WTC11 (cell line): ENCODE data around the gene HOXD1.

Experiments
- FOXJ3 ChIP-seq: sonication (generic); formaldehyde crosslinking; IDR thresholded peaks from 2 replicates; pipeline ENCODE4 v1.9.0; 2021; ENCODE audit warnings: missing genetic modification reagents, mild to moderate bottlenecking, borderline replicate concordance
- TCF7 ChIP-seq: sonication (generic); formaldehyde crosslinking; IDR thresholded peaks from 2 replicates; pipeline ENCODE4 v1.8.0; 2022; ENCODE audit warnings: mild to moderate bottlenecking, low read depth, missing genetic modification reagents, moderate library complexity
- TEAD1 ChIP-seq: sonication (generic); formaldehyde crosslinking; IDR thresholded peaks from 2 replicates; pipeline ENCODE4 v1.8.0; 2022; ENCODE audit warnings: mild to moderate bottlenecking, missing genetic modification reagents
- TEAD4 ChIP-seq: sonication (generic); formaldehyde crosslinking; IDR thresholded peaks from 2 replicates; pipeline ENCODE4 v1.8.0; 2022; ENCODE audit warnings: mild to moderate bottlenecking, missing genetic modification reagents
- ZNF219 ChIP-seq: sonication (generic); formaldehyde crosslinking; IDR thresholded peaks from 2 replicates; pipeline ENCODE4 v1.8.0; 2023; ENCODE audit warnings: missing genetic modification reagents, mild to moderate bottlenecking, borderline replicate concordance
- TF ChIP-seq, protein P1 (sequence below): fragments of 200-600 bp; IDR thresholded peaks from 2 replicates; pipeline ENCODE4 v1.8.0; 2022; ENCODE audit warnings: antibody characterized with exemption
- TF ChIP-seq, protein P2 (sequence below): sonication (generic); formaldehyde crosslinking; IDR thresholded peaks from 2 replicates; pipeline ENCODE4 v1.8.0; 2023; ENCODE audit warnings: mild to moderate bottlenecking, missing genetic modification reagents
- TF ChIP-seq, protein P3 (sequence below): sonication (generic); formaldehyde crosslinking; IDR thresholded peaks from 2 replicates; pipeline ENCODE4 v1.8.1; 2022; ENCODE audit warnings: mild to moderate bottlenecking, moderate library complexity, missing genetic modification reagents

DNA sequence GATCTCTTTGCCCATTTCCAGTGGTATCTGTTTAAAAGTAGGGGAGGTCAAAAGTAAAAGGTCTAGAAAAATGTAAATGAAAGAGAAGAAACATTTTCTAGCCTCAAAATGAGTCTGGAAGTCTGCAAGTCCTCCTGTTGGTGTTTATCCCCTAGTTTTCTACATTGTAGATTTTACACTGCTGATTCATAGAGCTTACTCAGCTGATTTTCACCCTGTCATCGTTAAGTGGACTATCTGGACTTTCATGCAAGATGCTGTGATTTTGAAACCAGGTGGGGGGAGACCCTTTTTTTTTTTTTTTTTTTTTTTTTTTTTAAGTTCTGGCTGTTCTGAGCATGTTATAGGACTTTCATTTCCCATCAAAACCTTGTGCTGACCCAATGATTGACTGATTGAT lies 21.1 kb upstream of the HOXD1 start:
- TF ChIP-seq FOXJ3 (CRISPR knock-in tag), result no peak
- no peak for TF ChIP-seq TCF7 (CRISPR knock-in tag)
- no peak for TF ChIP-seq TEAD1 (CRISPR knock-in tag)
- TF ChIP-seq, protein P1, sequence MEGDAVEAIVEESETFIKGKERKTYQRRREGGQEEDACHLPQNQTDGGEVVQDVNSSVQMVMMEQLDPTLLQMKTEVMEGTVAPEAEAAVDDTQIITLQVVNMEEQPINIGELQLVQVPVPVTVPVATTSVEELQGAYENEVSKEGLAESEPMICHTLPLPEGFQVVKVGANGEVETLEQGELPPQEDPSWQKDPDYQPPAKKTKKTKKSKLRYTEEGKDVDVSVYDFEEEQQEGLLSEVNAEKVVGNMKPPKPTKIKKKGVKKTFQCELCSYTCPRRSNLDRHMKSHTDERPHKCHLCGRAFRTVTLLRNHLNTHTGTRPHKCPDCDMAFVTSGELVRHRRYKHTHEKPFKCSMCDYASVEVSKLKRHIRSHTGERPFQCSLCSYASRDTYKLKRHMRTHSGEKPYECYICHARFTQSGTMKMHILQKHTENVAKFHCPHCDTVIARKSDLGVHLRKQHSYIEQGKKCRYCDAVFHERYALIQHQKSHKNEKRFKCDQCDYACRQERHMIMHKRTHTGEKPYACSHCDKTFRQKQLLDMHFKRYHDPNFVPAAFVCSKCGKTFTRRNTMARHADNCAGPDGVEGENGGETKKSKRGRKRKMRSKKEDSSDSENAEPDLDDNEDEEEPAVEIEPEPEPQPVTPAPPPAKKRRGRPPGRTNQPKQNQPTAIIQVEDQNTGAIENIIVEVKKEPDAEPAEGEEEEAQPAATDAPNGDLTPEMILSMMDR, result no peak
- TF ChIP-seq, protein P2, sequence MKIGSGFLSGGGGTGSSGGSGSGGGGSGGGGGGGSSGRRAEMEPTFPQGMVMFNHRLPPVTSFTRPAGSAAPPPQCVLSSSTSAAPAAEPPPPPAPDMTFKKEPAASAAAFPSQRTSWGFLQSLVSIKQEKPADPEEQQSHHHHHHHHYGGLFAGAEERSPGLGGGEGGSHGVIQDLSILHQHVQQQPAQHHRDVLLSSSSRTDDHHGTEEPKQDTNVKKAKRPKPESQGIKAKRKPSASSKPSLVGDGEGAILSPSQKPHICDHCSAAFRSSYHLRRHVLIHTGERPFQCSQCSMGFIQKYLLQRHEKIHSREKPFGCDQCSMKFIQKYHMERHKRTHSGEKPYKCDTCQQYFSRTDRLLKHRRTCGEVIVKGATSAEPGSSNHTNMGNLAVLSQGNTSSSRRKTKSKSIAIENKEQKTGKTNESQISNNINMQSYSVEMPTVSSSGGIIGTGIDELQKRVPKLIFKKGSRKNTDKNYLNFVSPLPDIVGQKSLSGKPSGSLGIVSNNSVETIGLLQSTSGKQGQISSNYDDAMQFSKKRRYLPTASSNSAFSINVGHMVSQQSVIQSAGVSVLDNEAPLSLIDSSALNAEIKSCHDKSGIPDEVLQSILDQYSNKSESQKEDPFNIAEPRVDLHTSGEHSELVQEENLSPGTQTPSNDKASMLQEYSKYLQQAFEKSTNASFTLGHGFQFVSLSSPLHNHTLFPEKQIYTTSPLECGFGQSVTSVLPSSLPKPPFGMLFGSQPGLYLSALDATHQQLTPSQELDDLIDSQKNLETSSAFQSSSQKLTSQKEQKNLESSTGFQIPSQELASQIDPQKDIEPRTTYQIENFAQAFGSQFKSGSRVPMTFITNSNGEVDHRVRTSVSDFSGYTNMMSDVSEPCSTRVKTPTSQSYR, result no peak
- no peak for TF ChIP-seq ZNF219 (CRISPR knock-in tag)
- TF ChIP-seq, protein P3, sequence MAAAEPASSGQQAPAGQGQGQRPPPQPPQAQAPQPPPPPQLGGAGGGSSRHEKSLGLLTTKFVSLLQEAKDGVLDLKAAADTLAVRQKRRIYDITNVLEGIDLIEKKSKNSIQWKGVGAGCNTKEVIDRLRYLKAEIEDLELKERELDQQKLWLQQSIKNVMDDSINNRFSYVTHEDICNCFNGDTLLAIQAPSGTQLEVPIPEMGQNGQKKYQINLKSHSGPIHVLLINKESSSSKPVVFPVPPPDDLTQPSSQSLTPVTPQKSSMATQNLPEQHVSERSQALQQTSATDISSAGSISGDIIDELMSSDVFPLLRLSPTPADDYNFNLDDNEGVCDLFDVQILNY, result no peak
- no peak for TF ChIP-seq TEAD4 (CRISPR knock-in tag)
